ENCODE data around the gene HOXD4.

HOXD4 gene

DNA sequence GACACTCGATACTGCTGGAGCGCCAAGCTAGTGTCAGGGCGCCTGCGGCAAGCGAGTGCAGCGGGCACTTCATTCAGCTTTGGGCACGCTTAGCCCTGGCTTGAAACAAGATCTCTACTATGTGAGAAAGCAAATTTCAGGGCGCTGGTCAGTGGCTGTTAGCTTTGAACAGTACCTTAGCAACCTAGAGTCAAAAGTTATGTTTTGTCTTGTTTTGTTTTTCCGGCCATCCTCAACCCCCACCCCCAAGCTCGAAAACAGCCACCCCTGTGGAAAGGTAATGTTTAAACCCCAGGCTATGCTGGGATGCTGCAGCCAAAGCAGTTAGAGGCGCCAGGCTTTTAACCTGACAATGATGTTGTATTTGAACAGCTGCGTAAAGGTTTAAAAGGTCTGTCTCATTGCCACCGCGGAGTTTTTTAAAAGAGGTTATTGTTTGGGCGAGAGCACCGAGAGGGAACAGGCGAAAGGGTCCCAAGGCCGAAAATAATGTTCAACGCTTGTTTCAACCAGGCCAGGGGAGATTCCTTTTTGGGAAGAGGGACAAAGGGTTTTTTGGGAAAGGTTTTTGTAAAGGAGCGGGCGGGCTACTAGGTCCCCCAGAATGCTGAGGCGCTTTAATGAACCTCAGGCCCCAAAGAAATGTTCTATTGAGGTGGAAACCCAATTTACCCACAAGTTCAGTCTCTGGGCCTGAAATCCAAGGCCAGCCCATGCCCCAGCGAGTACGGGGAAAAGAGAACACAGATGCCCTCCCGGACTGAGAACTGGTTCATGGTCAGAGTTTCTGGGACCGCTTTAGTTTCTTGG lies 37.0 kb upstream of the HOXD4 start:
- DNase-seq (ENCODE audit: low read depth), result no peak

DNA sequence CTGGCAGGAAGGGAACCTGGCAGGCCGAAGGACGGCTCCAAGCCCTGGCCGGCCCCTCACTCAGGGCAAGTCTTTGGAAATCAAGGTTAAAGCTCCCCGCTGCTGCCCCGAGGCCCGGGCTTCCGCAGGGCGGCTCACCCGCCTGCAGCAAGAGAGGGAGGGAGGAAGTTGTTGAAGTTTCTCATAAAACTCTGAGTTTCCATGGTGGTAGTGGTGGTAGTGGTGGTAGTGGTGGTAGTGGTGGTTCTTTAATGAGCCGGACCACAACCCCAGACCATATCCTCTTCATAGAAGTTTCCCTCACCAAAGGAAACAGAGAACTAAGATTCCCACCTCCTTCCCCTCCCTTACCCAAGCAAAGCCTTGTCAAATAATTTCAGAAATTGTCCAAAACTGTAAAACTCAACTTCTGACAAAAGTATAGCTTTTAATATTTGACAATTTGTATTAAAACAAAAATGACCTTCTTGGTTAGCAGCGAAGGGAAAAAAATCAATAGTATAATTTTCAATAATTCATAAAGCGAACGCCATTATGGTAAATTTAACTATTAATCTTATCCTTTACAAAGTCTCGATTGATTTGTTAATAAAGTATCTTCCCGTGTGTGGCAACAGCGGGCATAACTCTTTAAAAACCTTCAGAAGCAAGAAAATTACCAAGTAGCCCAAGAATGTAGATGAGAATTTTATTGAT lies 36.3 kb upstream of the HOXD4 start:
- DNase-seq (ENCODE audit: low read depth), result no peak

DNA sequence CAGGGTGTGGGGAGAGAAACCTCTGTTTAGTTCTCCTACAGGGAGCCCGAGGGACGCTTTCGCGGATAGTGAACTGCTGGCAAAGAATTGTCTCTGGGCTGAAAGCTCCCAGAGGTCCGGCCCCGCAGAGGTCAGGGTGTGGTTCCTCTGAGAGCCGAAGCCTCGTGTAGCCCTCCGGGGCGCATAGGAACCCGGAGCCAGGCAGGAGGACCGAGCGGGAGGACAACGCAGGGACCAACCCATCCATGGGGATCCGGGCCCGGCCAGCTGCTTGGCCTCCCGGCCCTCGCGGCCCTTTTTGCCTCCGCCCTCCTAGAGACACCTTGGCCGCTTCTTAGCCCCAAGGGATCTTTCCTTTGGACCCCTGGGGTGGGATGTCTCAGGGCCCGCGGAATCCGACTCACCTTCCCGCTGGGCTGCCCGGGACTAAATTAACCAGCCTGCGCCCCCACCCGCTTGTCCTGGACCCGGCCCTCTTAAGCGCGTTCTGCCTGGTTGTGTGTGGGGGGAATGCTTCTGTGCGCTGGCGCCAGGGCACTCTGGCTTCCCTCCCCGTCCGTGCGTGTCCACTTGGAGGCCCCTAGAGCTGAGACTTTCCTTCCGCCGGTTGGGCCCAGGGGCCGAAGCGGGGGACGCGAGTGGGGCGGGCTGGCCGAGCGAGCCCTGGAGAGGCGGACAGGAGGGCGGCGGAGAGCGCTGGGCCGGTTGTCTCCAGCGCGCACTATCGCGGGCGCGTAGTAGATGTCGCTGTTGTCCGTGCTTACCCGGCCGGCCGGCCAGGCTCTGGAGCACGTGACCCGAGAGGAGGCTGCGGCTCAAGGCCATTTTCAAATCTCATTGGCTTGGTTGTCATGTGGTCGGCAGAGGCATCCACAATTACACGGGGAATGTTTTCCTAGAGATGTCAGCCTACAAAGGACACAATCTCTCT lies 35.2 kb upstream of the HOXD4 start, which contains the start of gene HOXD10:
Gene HOXD10 (plus strand): TSS at position 896 of the 931 bp plus-strand sequence. CDS start 56 bp downstream, outside the sequence.
- no peak for DNase-seq (ENCODE audit: low read depth)

DNA sequence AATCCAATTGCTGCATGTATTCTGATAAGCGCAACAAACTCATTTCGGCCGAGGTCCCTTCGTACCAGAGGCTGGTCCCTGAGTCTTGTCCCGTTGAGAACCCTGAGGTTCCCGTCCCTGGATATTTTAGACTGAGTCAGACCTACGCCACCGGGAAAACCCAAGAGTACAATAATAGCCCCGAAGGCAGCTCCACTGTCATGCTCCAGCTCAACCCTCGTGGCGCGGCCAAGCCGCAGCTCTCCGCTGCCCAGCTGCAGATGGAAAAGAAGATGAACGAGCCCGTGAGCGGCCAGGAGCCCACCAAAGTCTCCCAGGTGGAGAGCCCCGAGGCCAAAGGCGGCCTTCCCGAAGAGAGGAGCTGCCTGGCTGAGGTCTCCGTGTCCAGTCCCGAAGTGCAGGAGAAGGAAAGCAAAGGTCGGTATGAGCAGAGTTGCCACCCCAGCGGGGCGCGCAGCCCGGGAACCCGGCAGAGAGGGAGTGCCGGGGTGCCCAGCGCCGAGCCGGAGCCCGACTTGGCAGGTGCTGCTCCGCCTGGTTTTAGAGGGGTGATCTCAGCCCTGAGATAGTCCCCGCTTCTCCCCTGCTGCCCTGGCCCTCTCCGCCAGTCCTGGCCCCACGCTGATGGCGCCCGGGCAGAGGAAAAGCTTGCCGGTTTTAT lies 34.1 kb upstream of the HOXD4 start:
- DNase-seq (ENCODE audit: low read depth), result no peak

DNA sequence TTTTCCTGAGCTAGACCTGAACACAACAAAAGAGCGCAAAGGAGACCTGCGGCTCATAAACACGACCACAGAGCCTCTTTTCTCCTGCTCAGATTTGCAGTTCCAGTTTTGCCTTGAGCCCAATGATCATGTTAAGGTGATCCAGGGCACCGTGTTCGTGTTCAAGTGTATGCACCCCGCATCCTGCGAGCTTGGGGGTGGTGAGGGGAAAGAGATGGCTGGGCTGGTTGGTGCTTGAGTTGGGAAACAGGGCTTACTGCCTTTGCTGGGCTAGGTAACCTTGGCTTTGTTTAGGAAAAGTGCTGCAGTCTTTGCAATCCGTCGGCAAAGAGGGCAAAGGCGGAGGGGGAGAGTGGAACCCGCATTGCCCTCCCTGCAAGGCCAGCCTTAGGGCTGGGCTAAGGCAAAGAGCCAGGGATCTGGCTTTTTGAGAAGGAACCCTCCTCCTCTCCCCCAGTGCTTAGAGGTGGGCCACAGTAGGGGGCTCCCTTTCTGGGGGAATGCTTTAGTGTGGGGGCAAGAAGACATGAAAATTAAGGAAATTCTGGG lies 33.5 kb upstream of the HOXD4 start:
- DNase-seq (ENCODE audit: low read depth), result no peak

DNA sequence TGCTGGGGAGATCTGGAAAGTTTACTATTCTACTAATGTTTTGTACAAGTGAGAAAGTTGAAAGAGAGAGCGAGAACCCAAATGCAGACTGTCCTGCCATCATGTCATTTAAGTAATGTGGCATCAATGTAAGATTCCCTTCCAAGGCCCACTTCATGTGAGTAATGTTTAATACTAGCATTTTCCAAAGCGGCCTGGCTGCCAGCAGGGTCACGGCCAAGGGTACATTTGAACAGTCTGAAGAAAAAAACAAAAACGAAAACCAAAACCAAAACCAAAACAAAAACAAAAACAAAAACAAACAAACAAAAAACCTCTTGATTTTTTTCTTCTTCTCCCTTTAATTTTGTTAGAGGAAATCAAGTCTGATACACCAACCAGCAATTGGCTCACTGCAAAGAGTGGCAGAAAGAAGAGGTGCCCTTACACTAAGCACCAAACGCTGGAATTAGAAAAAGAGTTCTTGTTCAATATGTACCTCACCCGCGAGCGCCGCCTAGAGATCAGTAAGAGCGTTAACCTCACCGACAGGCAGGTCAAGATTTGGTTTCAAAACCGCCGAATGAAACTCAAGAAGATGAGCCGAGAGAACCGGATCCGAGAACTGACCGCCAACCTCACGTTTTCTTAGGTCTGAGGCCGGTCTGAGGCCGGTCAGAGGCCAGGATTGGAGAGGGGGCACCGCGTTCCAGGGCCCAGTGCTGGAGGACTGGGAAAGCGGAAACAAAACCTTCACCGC lies 32.6 kb upstream of the HOXD4 start:
- no peak for DNase-seq (ENCODE audit: low read depth)

DNA sequence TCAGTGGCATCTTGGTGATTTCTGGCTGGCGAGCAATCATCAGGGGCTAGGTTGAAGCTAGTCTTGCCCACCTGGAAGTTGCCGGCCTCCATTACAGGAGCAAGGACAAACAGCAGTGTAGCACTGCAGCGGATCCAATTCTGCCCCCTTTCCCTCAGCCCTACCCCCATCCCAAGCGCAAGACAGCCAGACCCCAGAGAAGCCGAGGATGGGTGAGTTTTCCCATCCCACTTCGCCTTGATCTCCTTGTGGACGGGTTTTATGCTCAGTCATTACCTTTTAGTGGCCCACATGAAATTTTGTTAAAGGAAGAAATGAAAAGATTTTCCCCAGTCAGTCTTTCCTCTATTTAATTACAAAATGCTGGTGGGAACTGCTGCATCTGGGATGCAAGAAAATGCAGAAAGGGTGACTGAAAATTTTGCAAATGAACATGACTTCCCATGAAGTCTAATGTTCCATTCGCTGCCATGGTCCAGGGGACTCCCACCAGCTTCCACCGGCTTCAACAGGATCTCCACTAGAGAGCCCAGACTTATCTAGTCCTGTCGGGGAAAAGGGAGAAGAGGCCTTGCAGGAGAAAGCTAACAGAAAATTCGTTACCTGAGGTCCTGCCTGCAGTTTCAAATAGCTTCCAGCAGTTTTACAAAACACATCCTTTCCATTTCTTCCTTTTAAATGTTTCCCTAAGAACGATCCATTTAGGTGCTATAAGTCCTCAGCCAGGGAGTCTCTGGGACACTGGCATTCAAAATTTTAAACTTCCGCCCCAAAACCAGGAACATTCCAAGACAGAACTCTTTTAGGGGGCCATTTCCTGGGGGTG lies 30.8 kb upstream of the HOXD4 start:
- no peak for DNase-seq (ENCODE audit: low read depth)

DNA sequence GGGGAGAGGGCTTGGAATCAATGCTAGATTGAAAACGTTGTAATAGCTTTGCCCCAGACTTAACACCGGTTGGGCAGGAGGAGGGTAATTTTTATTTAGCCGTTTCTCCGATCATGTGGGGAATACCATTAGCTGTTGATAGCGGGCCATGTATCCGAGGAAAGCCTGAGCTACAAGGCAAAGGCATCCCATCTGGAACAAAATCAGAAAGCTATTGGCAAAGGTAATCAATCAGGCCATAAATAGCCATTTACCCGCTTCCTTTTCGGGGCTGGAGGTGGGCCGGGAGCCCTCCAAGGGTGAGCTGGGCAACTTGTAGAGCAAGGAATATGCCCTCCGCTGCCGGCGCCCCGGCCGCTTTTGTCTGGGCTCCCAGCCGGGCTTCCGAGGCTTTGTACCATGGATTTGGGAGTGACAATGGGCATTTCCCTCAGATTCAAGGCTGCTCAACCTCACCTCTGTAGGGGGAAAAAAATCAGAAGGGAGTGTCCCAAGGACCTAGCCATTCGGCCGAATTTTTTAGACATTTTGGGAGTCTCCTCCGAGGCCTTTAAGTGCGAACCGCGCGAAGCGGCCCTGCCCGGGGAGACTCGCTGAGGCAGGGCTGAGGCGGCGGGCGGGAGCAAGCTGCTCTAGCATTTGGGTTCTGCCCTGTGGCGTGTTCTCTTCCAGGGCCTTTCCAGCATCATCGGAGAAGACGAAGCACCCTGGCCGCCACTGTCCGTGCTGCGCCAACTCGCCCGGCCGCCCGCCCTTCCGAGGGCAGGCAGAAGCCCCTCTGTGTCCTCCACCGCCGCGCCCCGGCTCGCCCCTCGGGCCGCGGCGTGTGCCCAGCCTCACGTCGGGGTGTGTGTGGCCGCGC lies 29.9 kb upstream of the HOXD4 start:
- no peak for DNase-seq (ENCODE audit: low read depth)

DNA sequence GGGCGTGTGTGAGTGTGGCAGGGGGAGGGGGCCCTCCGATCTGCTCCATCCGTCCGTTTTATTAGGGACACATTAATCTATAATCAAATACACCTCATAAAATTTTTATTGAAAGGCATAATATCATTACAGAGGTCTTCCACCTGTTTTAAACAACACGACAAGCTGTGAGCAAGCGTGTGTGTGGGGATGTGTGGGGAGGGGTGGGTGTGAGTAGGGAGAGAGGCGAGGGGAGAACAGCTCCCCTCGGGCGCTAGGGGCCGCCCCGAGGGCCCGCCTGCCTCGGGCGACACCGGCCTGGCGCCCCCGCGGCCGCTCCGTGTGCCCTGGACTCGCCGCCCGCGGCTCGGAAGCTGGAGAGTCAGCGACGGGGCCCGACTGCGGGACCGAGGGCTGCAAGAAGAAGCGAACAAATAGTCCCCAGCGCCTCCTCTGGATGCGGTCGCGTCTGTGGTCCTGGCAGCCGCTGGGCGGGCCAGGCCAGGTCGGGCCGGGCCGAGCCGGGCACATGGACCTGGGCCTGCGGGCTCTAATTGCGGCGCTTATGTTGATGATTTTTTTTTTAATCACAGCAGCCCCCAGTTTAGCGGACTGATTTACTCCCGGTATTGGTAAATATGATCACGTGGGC lies 29.2 kb upstream of the HOXD4 start:
- DNase-seq (ENCODE audit: low read depth), result no peak

DNA sequence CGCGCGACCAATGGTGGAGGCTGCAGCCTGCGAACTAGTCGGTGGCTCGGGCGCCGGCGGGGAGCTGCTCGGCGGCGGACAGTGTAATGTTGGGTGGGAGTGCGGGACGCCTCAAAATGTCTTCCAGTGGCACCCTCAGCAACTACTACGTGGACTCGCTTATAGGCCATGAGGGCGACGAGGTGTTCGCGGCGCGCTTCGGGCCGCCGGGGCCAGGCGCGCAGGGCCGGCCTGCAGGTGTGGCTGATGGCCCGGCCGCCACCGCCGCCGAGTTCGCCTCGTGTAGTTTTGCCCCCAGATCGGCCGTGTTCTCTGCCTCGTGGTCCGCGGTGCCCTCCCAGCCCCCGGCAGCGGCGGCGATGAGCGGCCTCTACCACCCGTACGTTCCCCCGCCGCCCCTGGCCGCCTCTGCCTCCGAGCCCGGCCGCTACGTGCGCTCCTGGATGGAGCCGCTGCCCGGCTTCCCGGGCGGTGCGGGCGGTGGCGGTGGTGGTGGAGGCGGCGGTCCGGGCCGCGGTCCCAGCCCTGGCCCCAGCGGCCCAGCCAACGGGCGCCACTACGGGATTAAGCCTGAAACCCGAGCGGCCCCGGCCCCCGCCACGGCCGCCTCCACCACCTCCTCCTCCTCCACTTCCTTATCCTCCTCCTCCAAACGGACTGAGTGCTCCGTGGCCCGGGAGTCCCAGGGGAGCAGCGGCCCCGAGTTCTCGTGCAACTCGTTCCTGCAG lies 28.5 kb upstream of the HOXD4 start, which contains the start of gene HOXD9:
Gene HOXD9 (plus strand): TSS at position 37 of the 728 bp plus-strand sequence. CDS start 50 bp downstream, at position 87.
- DNase-seq (ENCODE audit: low read depth), result no peak

DNA sequence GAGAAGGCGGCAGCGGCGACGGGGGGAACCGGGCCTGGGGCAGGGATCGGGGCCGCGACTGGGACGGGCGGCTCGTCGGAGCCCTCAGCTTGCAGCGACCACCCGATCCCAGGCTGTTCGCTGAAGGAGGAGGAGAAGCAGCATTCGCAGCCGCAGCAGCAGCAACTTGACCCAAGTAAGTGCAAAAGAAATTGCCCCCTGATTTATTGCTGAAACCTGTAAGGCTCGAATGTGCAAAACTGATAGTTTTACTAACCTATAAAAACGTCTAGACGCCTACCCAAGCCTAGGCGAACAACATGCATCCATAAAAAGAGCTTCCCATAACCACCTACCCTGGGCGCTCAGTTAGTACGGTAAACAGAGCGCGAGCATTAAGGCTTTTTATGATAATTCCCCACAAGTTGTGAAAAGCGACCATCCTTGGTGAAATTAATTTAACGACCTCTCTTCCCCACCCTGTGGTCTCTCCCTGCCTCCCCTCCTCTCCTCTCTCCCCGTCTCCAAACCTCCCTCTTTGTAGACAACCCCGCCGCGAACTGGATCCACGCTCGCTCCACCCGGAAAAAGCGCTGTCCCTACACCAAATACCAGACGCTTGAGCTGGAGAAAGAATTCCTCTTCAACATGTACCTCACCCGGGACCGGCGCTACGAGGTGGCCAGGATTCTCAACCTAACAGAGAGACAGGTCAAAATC lies 27.8 kb upstream of the HOXD4 start:
- no peak for DNase-seq (ENCODE audit: low read depth)

DNA sequence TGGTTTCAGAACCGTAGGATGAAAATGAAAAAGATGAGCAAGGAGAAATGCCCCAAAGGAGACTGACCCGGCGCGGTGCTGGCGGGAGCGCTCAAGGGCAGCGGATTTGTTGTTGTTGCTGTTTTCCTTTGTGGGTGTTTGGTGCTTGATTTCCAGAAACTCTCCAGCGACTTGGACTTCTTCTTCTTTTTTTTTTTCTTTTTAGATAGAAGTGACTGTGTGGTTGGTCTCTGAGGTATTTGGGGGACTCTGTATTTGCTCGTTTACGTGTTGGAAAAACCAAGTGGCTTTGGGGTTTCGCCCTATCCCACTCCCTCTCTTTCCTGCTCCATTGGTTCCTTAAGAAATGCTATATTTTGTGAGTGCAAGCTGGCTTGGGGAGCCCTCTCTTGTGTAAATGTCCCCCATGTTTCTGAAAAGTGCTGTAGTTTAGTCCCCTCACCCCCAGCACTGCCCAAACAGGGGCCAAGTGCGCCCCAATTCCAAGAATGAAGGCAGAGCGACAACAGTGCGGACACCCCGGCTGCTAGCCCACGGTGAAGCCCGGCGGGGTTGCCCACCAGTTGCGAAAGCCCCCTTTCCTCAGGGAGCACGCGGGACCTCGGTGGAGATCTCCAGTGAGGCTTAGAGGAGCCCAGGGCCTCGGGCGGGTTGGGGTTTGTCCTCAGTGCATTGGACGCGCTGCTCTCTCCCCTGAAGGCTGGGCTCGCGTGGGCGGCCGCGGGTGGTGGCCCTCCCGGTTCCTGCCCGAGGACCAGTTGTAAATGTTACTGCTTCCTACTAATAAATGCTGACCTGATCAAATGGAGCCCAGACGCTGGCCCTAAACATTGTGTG lies 27.0 kb upstream of the HOXD4 start:
- no peak for DNase-seq (ENCODE audit: low read depth)

DNA sequence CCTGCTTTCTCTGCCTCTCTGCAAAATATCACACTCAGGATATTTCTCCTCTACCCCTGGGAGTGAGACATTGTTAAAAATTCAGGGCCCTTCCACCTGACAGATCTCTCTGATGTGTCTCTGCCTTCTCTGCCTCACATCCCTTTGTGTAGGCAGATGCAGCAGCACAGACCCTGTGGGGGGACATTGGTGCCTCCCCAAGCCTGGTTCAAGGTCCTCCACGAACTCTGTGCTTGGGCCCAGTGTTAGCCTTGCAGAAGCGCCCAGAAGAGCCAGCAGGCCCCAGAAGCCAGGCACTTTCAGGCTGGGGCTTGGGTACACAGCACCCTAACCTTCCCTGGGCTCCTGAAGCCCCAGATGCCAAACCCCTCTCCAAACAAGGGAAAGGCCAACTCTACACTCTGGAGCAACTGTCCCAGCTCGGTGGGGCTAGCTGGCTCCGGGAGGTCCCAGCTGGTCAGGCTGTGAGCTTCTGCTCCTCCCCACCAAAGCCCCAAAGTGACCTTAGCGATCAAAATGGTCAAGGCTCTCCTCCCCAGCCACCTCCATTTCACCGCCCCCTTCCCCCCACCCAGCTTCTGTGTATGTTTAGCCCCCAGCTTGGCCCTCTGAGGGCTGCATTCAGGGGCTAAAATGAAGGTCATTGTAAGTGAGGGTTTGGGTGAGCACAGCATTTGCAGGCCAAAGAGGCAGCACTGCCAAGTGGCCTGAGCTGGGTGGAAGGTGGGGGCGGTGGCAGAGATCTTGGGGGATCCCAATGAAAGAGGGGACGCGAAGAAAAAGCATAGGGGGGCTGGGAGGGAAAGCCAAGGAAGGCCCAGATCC lies 26.2 kb upstream of the HOXD4 start:
- no peak for DNase-seq (ENCODE audit: low read depth)

DNA sequence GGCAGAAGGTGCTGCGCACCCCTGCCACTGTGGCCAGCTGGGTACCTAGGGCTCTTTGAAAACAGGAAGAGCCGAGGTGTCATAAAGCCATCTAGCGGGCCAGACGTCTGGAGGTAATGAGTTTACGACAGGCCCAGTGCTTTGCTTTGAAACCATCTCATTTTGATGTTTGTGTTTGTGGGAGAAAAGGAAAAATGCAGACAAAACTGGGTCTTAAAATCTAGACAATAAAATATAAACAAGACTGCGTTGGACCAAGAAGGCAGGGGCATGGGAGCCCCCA lies 25.6 kb upstream of the HOXD4 start:
- no peak for DNase-seq (ENCODE audit: low read depth)

Measured in T follicular helper cell (primary cell).